Endothelial cell of umbilical vein (primary cell): ENCODE results near the gene TOE1. TPM values are rescaled to one million over a fixed set of nuclear protein-coding genes. Genes with fewer than 3 reads are reported as not detected.

Experiments
- BruUV-seq: library from RNA; stranded (reverse); fragments of 400-500 nt; replicated peaks from 2 replicates; lab custom pipeline; 2021; lab: Mats Ljungman, UMichigan
- CTCF ChIA-PET: fragments of 300-600, 350-600 bp; sonication (Branson Sonifier 250); formaldehyde crosslinking; loops from one replicate; lab custom pipeline; 2021; ENCODE audit warnings: antibody characterized with exemption, inconsistent platforms; lab: Charles Lee
- POLR2A ChIA-PET: fragments of 300-600, 350-600 bp; sonication (Branson Sonifier 250); formaldehyde crosslinking; loops from one replicate; lab custom pipeline; 2021; ENCODE audit warnings: antibody characterized with exemption, inconsistent platforms; lab: Charles Lee
- DNase-seq: peaks from one replicate; pipeline ENCODE4 v3.0.0-alpha.2; 2011; ENCODE audit warnings: low read depth, low spot score
- FAIRE-seq: peaks from 2 replicates; lab custom pipeline; 2011; peaks lifted over from hg19 to GRCh38; lab: Jason Lieb, UNC
- H2AFZ ChIP-seq: 2 replicates; pipeline ENCODE4 v1.6.0; 2012; ENCODE audit warnings: low read depth, low read length, control low read depth, inconsistent platforms
- H3K27ac ChIP-seq: 2 replicates; pipeline ENCODE4 v1.5.1; 2011; ENCODE audit warnings: low read depth, mild to moderate bottlenecking, control low read depth, low read length, moderate library complexity; ENCODE audit not compliant: insufficient read depth
- H3K27me3 ChIP-seq, 2 experiments: 2 replicates each; pipeline versions ENCODE4 v1.6.0 to v1.6.1; 2011; ENCODE audit warnings: low read length in 2 of 2, mixed read lengths in 1 of 2; ENCODE audit not compliant: control insufficient read depth in 2 of 2, insufficient read depth in 2 of 2
- H3K36me3 ChIP-seq, 2 experiments: 2 replicates in 1 of 2; 3 replicates in 1 of 2; pipeline ENCODE4 v1.5.1; 2011; ENCODE audit warnings: low read length in 2 of 2, mild to moderate bottlenecking in 1 of 2, moderate library complexity in 1 of 2; ENCODE audit not compliant: control insufficient read depth in 2 of 2, insufficient read depth in 2 of 2; ENCODE audit errors: extremely low read depth in 1 of 2
- H3K4me1 ChIP-seq: 3 replicates; pipeline ENCODE4 v1.5.1; 2011; ENCODE audit warnings: mild to moderate bottlenecking, low read length; ENCODE audit not compliant: control insufficient read depth, insufficient read depth; ENCODE audit errors: extremely low read depth
- H3K4me2 ChIP-seq: 2 replicates; pipeline ENCODE4 v1.6.1; 2011; ENCODE audit warnings: low read length, control low read depth, mixed read lengths; ENCODE audit not compliant: insufficient read depth
- H3K4me3 ChIP-seq, 3 experiments: fragments of 200-600 bp in 1 of 3; sonication (generic), shearing (Covaris generic) in 1 of 3; replicated peaks in 1 of 3; 2 replicates each; pipeline ENCODE4 v1.5.1; 2011 to 2016; ENCODE audit warnings: control low read depth in 3 of 3, low read length in 3 of 3, mild to moderate bottlenecking in 2 of 3, inconsistent platforms in 1 of 3, low read depth in 1 of 3, moderate library complexity in 1 of 3; ENCODE audit not compliant: insufficient read depth in 1 of 3
- H3K79me2 ChIP-seq: 2 replicates; pipeline ENCODE4 v1.6.0; 2012; ENCODE audit warnings: low read length, inconsistent platforms; ENCODE audit not compliant: control insufficient read depth, insufficient read depth
- H3K9ac ChIP-seq: replicated peaks from 2 replicates; pipeline ENCODE3; 2011; ENCODE audit warnings: low read length, control low read depth; ENCODE audit not compliant: insufficient read depth; ENCODE audit errors: extremely low read depth
- H3K9me1 ChIP-seq: replicated peaks from 3 replicates; pipeline ENCODE4 v1.6.0; 2011; ENCODE audit warnings: mild to moderate bottlenecking, low read length; ENCODE audit not compliant: control insufficient read depth, insufficient read depth; ENCODE audit errors: extremely low read depth
- H3K9me3 ChIP-seq: replicated peaks from 2 replicates; pipeline ENCODE4 v1.5.1; 2012; ENCODE audit warnings: low read length, inconsistent platforms; ENCODE audit not compliant: control insufficient read depth, insufficient read depth
- H4K20me1 ChIP-seq: replicated peaks from 2 replicates; pipeline ENCODE3; 2011; ENCODE audit warnings: mild to moderate bottlenecking, low read length; ENCODE audit not compliant: control insufficient read depth, insufficient read depth; ENCODE audit errors: extremely low read depth
- CTCF ChIP-seq, 2 donors: IDR thresholded peaks; 1 replicate in 1 of 2; 2 replicates in 1 of 2; pipeline ENCODE4 v1.5.1; 2011; ENCODE audit warnings: low read length in 2 of 2, mild to moderate bottlenecking in 2 of 2, moderate library complexity in 2 of 2, control low read depth in 1 of 2, inconsistent platforms in 1 of 2, low read depth in 1 of 2; ENCODE audit not compliant: insufficient read depth in 1 of 2; ENCODE audit errors: extremely low read depth in 1 of 2
- EZH2 ChIP-seq: IDR thresholded peaks from 2 replicates; pipeline ENCODE4 v1.6.1; 2012; ENCODE audit warnings: borderline replicate concordance, low read depth, mild to moderate bottlenecking, moderate library complexity, low read length, inconsistent platforms; ENCODE audit not compliant: severe bottlenecking
- FOS ChIP-seq: IDR thresholded peaks from 2 replicates; pipeline ENCODE4 v1.6.1; 2011; ENCODE audit warnings: mild to moderate bottlenecking, low read length, moderate library complexity, borderline replicate concordance; ENCODE audit not compliant: insufficient read depth
- GATA2 ChIP-seq: IDR thresholded peaks from 2 replicates; pipeline ENCODE4 v1.7.0; 2011; ENCODE audit warnings: low read depth, mild to moderate bottlenecking, moderate library complexity, mixed read lengths, low read length; ENCODE audit not compliant: insufficient read length, insufficient read depth
- JUN ChIP-seq: IDR thresholded peaks from 2 replicates; pipeline ENCODE4 v1.6.1; 2011; ENCODE audit warnings: borderline replicate concordance, low read depth; ENCODE audit not compliant: insufficient read length, insufficient read depth
- MAX ChIP-seq: IDR thresholded peaks from 2 replicates; pipeline ENCODE4 v1.6.1; 2011; ENCODE audit not compliant: insufficient read depth, insufficient read length
- MYC ChIP-seq: IDR thresholded peaks from one replicate; pipeline ENCODE4 v1.6.1; 2011; ENCODE audit warnings: mild to moderate bottlenecking, low read depth, low read length
- POLR2A ChIP-seq: IDR thresholded peaks from 2 replicates; pipeline ENCODE4 v1.6.1; 2012; ENCODE audit warnings: low read depth, mild to moderate bottlenecking, control low read depth, low read length
- POLR2AphosphoS5 ChIP-seq: IDR thresholded peaks from 2 replicates; pipeline ENCODE4 v1.6.1; 2012; ENCODE audit warnings: low read depth, mild to moderate bottlenecking, control low read depth, low read length, moderate library complexity; ENCODE audit not compliant: insufficient read depth
- dilution Hi-C: fragments of 300-500 bp; cut with MboI; formaldehyde crosslinking; loops from one replicate; pipeline ENCODE4 v1.15.0; 2019; ENCODE audit warnings: low sequenced_read_pairs; ENCODE audit not compliant: extremely low pct_ligation_motif_present
- intact Hi-C: fragments of 100-400 bp; cut with micrococcal nuclease; formaldehyde crosslinking; loops from one replicate; pipeline ENCODE4 v1.10.0; 2022
- polyA plus RNA-seq, 4 experiments: library from polyadenylated mRNA; depleted of rRNA in 3 of 4; stranded (reverse) in 3 of 4; unstranded in 1 of 4; fragments of >200 nt; gene quantifications; 2 replicates each; pipeline versions ENCODE4 v1.2.1 to v1.2.3, GENCODE V29; 2011 to 2012; ENCODE audit warnings: missing spikeins in 1 of 4
- total RNA-seq: library from RNA; stranded (reverse); gene quantifications from 2 replicates; pipeline ENCODE4 v1.2.3, GENCODE V29; 2021

Gene TOE1
- total and polyA plus RNA-seq, 2 donors (not counting 3 experiments of a cell fraction or from before 2014, with no cell fraction given), result 16.3 to 24.9 TPM

GRCh38 chr1:45326627-45327623 lies 13.0 kb upstream of the TOE1 start, which contains the start of gene HPDL:
TSS of gene HPDL (plus strand) at chr1:45326895. CDS start at chr1:45327149, 254 bp downstream.
- Histone ChIP-seq H3K4me2 (peak within 1 kb of the TSS; percentile 72), H3K27me3 (no peaks in the 10 kb centered on the region), H2AFZ (peak within 1 kb of the TSS; percentile 95), H3K36me3 (no peaks in the 10 kb centered on the region), H3K4me1 (peaks cover 18% of the 10 kb centered on the region), H3K4me3 (peak within 1 kb of the TSS; percentile 12 to 48 (median 43)), H3K79me2 (peaks cover 7% of the 10 kb centered on the region), H3K9ac (peak within 1 kb of the TSS; percentile 53), H4K20me1 (no peaks in the 10 kb centered on the region), H3K9me1 (no peaks in the 10 kb centered on the region), H3K27ac (peak within 1 kb of the TSS; percentile 24), H3K9me3 (no peaks in the 10 kb centered on the region)
- intact Hi-C loops, result loop anchor here (1.0 kb wide), 2 partner anchors 13 to 24 kb away; partner anchors contain the start of genes MUTYH and TOE1
- dilution Hi-C loops, result no loop called here
- peak; percentile 53 for DNase-seq
- TSS peak; percentile 63 for BruUV-seq
- peak; percentile 85 for FAIRE-seq
- CTCF ChIA-PET, result interaction anchor here (0.9 to 3.7 kb wide), 8 partner anchors 12 to 309 kb away, joined by 3 to 14 read pairs (median 4); partner anchors contain the start of genes MUTYH and TOE1
- POLR2A ChIA-PET, result interaction anchor here (2.3 to 3.5 kb wide), 2 partner anchors 13 to 315 kb away, joined by 6 to 18 read pairs; partner anchors contain the start of genes MUTYH, TOE1 and UROD
- no peak for TF ChIP-seq JUN
- no peak for TF ChIP-seq CTCF (IDR thresholded peaks at IDR 0.05; ENCODE audit: extremely low read depth in 1 of 2, insufficient read depth in 1 of 2, low read depth in 1 of 2, low read length in 2 of 2)
- peak; percentile 71 for TF ChIP-seq POLR2A
- TF ChIP-seq POLR2AphosphoS5, result peak; percentile 63
- TF ChIP-seq EZH2, result no peak
- no peak for TF ChIP-seq MYC
- no peak for TF ChIP-seq FOS
- TF ChIP-seq MAX, result peak; percentile 30
- no peak for TF ChIP-seq GATA2
